Karpas-422 (cell line): Measurements from ENCODE around the gene KCNJ16. TPM values are rescaled to one million over a fixed set of nuclear protein-coding genes. Genes with fewer than 3 reads are reported as not detected.

Source experiments
- DNase-seq: peaks from one replicate; pipeline ENCODE4 v3.0.0-alpha.2; 2015
- H2AFZ ChIP-seq: fragments of 200-600 bp; sonication (generic); 2 replicates; pipeline ENCODE4 v1.6.1; 2014; ENCODE audit warnings: antibody characterized with exemption, low read length, mixed read lengths
- H3K27ac ChIP-seq: fragments of 200-600 bp; sonication (generic); 2 replicates; pipeline ENCODE4 v1.5.1; 2014; ENCODE audit warnings: mild to moderate bottlenecking, low read length, moderate library complexity
- H3K27me3 ChIP-seq: fragments of 200-600 bp; sonication (generic); 2 replicates; pipeline ENCODE4 v1.6.1; 2014; ENCODE audit warnings: low read length, mixed read lengths
- H3K36me3 ChIP-seq: fragments of 200-600 bp; sonication (generic); 2 replicates; pipeline ENCODE4 v1.6.1; 2014; ENCODE audit warnings: low read length, mixed read lengths; ENCODE audit not compliant: insufficient read depth
- H3K4me1 ChIP-seq: fragments of 200-600 bp; sonication (generic); 2 replicates; pipeline ENCODE4 v1.6.1; 2014; ENCODE audit warnings: mild to moderate bottlenecking, low read length, mixed read lengths
- H3K4me2 ChIP-seq: fragments of 200-600 bp; sonication (generic); 2 replicates; pipeline ENCODE4 v1.6.1; 2014; ENCODE audit warnings: low read length, low read depth, mild to moderate bottlenecking; ENCODE audit not compliant: poor library complexity, severe bottlenecking
- H3K4me3 ChIP-seq: fragments of 200-600 bp; sonication (generic); 2 replicates; pipeline ENCODE4 v1.5.1; 2014; ENCODE audit warnings: mild to moderate bottlenecking, antibody characterized with exemption, low read length, mixed read lengths
- H3K79me2 ChIP-seq: fragments of 200-600 bp; sonication (generic); 2 replicates; pipeline ENCODE4 v1.6.1; 2014; ENCODE audit warnings: mild to moderate bottlenecking, low read length, mixed read lengths
- H3K9ac ChIP-seq: fragments of 200-600 bp; sonication (generic); 2 replicates; pipeline ENCODE4 v1.6.0; 2014; ENCODE audit warnings: low read length
- H3K9me2 ChIP-seq: fragments of 200-600 bp; sonication (generic), shearing (Covaris generic); replicated peaks from 2 replicates; pipeline ENCODE4 v1.6.0; 2014; ENCODE audit warnings: mild to moderate bottlenecking, low read length, moderate library complexity; ENCODE audit not compliant: insufficient read depth
- H3K9me3 ChIP-seq: fragments of 300-700, 200-600 bp; sonication (generic); 2 replicates; pipeline ENCODE4 v1.6.1; 2014; ENCODE audit warnings: low read length, mixed read lengths
- H4K20me1 ChIP-seq: fragments of 200-600 bp; sonication (generic); 2 replicates; pipeline ENCODE4 v1.6.1; 2014; ENCODE audit warnings: mild to moderate bottlenecking, antibody characterized with exemption, low read length, low read depth; ENCODE audit not compliant: insufficient read depth
- total RNA-seq: library from RNA; depleted of rRNA; stranded (reverse); fragments of >200 nt; shearing (Covaris generic); gene quantifications from 2 replicates; pipeline ENCODE4 v1.2.3, GENCODE V29; 2014; ENCODE audit warnings: low replicate concordance

The KCNJ16 gene
- total RNA-seq, 1 experiment from 2014 or later = not detected

- H3K27ac ChIP-seq = no peak overlapping the region
- no peak overlapping the region for H2AFZ ChIP-seq
- H3K4me2 ChIP-seq = no peak overlapping the region
- no peaks in the 10 kb centered on the region for H3K27me3 ChIP-seq
- H3K4me3 ChIP-seq = no peak overlapping the region
- H3K79me2 ChIP-seq = no peaks in the 10 kb centered on the region
- no peaks in the 10 kb centered on the region for H3K9me2 ChIP-seq
- H3K9me3 ChIP-seq = no peaks in the 10 kb centered on the region
- H3K9ac ChIP-seq = no peak overlapping the region
- DNase-seq = no peak
- no peaks in the 10 kb centered on the region for H3K36me3 ChIP-seq
- no peaks in the 10 kb centered on the region for H4K20me1 ChIP-seq
- H3K4me1 ChIP-seq = peaks cover 3% of the 10 kb centered on the region; the same call in 1 of the 2 replicates
Measured at GRCh38 chr17:70159980-70160379, 85.0 kb downstream of the KCNJ16 start.

GRCh38 chr17:70161519-70161918 lies 86.5 kb downstream of the KCNJ16 start:
- Histone ChIP-seq H3K27me3 (no peaks in the 10 kb centered on the region), H3K4me2 (no peak overlapping the region), H3K9ac (no peak overlapping the region)

GRCh38 chr17:70165383-70165782 lies 90.4 kb downstream of the KCNJ16 start:
- Histone ChIP-seq H3K27ac (no peak overlapping the region), H4K20me1 (no peaks in the 10 kb centered on the region), H3K79me2 (no peaks in the 10 kb centered on the region), H2AFZ (no peak overlapping the region), H3K9me3 (no peaks in the 10 kb centered on the region), H3K9ac (no peak overlapping the region), H3K4me1 (peaks cover 18% of the 10 kb centered on the region), H3K9me2 (no peaks in the 10 kb centered on the region), H3K4me3 (no peak overlapping the region), H3K27me3 (no peaks in the 10 kb centered on the region), H3K4me2 (no peak overlapping the region), H3K36me3 (no peaks in the 10 kb centered on the region)
- DNase-seq = no peak

More at GRCh38 chr17:70161519-70161918, 86.5 kb downstream of the KCNJ16 start:
- H3K4me3 ChIP-seq = no peak overlapping the region
- H3K9me2 ChIP-seq = no peaks in the 10 kb centered on the region
- no peak overlapping the region for H2AFZ ChIP-seq
- no peak for DNase-seq
- no peaks in the 10 kb centered on the region for H3K36me3 ChIP-seq
- no peaks in the 10 kb centered on the region for H3K79me2 ChIP-seq
- peaks cover 3% of the 10 kb centered on the region; the same call in 1 of the 2 replicates for H3K4me1 ChIP-seq
- no peak overlapping the region for H3K27ac ChIP-seq
- H3K9me3 ChIP-seq = no peaks in the 10 kb centered on the region
- H4K20me1 ChIP-seq = no peaks in the 10 kb centered on the region

GRCh38 chr17:70166615-70167014 lies 91.6 kb downstream of the KCNJ16 start:
- Histone ChIP-seq H3K36me3 (no peaks in the 10 kb centered on the region), H3K9me3 (no peaks in the 10 kb centered on the region), H4K20me1 (no peaks in the 10 kb centered on the region), H2AFZ (no peak overlapping the region), H3K27me3 (no peaks in the 10 kb centered on the region), H3K4me2 (no peak overlapping the region), H3K9me2 (no peaks in the 10 kb centered on the region), H3K4me1 (peaks cover 18% of the 10 kb centered on the region), H3K27ac (no peak overlapping the region), H3K79me2 (no peaks in the 10 kb centered on the region), H3K9ac (no peak overlapping the region), H3K4me3 (no peak overlapping the region)
- no peak for DNase-seq

- peak; percentile 77 for DNase-seq
- Histone ChIP-seq H3K9me3 (no peaks in the 10 kb centered on the region), H3K9me2 (no peaks in the 10 kb centered on the region), H3K27me3 (no peaks in the 10 kb centered on the region), H3K79me2 (no peaks in the 10 kb centered on the region), H3K36me3 (no peaks in the 10 kb centered on the region), H3K27ac (no peak overlapping the region), H3K4me3 (no peak overlapping the region), H3K4me1 (peaks cover 18% of the 10 kb centered on the region), H3K4me2 (peak overlapping the region; percentile 51), H4K20me1 (no peaks in the 10 kb centered on the region), H3K9ac (no peak overlapping the region), H2AFZ (0 out of 2 replicates have a peak overlapping the region, but pooled peaks have one; percentile 45)
Measured at GRCh38 chr17:70168044-70168976, 93.3 kb downstream of the KCNJ16 start.

- no peaks in the 10 kb centered on the region for H3K9me2 ChIP-seq
- H3K79me2 ChIP-seq = no peaks in the 10 kb centered on the region
- H3K4me1 ChIP-seq = peaks cover 18% of the 10 kb centered on the region
- H3K9ac ChIP-seq = no peak within 1 kb of the TSS
- no peaks in the 10 kb centered on the region for H3K9me3 ChIP-seq
- no peaks in the 10 kb centered on the region for H3K36me3 ChIP-seq
- H3K27me3 ChIP-seq = no peaks in the 10 kb centered on the region
- H3K4me2 ChIP-seq = peak within 1 kb of the TSS; percentile 51
- H3K27ac ChIP-seq = no peak within 1 kb of the TSS
- peak; percentile 79 for DNase-seq
- no peak within 1 kb of the TSS for H3K4me3 ChIP-seq
- H4K20me1 ChIP-seq = no peaks in the 10 kb centered on the region
- no peak within 1 kb of the TSS for H2AFZ ChIP-seq
Measured at GRCh38 chr17:70168977-70169708, 94.1 kb downstream of the KCNJ16 start, which contains the start of gene KCNJ2. Gene KCNJ2 (plus strand): TSS chr17:70169532. CDS start chr17:70175040, 5,508 bp downstream.

GRCh38 chr17:70169709-70170597 lies 94.9 kb downstream of the KCNJ16 start:
- Histone ChIP-seq H3K9me3 (no peaks in the 10 kb centered on the region), H3K79me2 (no peaks in the 10 kb centered on the region), H2AFZ (no peak overlapping the region), H3K27me3 (no peaks in the 10 kb centered on the region), H3K36me3 (no peaks in the 10 kb centered on the region), H3K4me1 (peaks cover 15% of the 10 kb centered on the region), H3K4me3 (no peak overlapping the region), H3K27ac (no peak overlapping the region), H4K20me1 (no peaks in the 10 kb centered on the region), H3K9ac (no peak overlapping the region), H3K4me2 (peak overlapping the region; percentile 51), H3K9me2 (no peaks in the 10 kb centered on the region)
- DNase-seq = no peak
